A549 (cell line): ENCODE measurements around the gene DUS3L. TPM values are rescaled to one million over a fixed set of nuclear protein-coding genes. Genes with fewer than 3 reads are reported as not detected.

Experiments used
- ATAC-seq, 2 experiments: fragments of 200-7000 bp in 1 of 2; fragments of >200 bp in 1 of 2; cut with Nextera tagmentation in 1 of 2; cut with Tn5 transposase in 1 of 2; 3 replicates each; pipeline versions ENCODE4 v1.8.0 to v1.9.1; 2018 to 2020; ENCODE audit warnings: mild to moderate bottlenecking in 1 of 2, moderate library complexity in 1 of 2
- CTCF ChIA-PET: fragments of 300-600 bp; sonication (Branson Sonifier 250); formaldehyde crosslinking; extraction: SDS; loops from one replicate; lab custom pipeline; 2021; ENCODE audit warnings: antibody characterized with exemption, inconsistent platforms; lab: Yijun Ruan, JAX
- POLR2A ChIA-PET: fragments of 350-600 bp; formaldehyde crosslinking; extraction: SDS; loops from one replicate; lab custom pipeline; 2021; ENCODE audit warnings: antibody characterized with exemption, inconsistent platforms; lab: Yijun Ruan, JAX
- DNase-seq, 2 experiments: peaks; one replicate each; pipeline versions ENCODE4 v3.0.0 to v3.0.0-alpha.2; 2011 to 2016; ENCODE audit warnings: low read depth in 1 of 2, low spot score in 1 of 2
- FAIRE-seq: peaks from 2 replicates; lab custom pipeline; 2011; peaks lifted over from hg19 to GRCh38; lab: Jason Lieb, UNC
- H3K27ac ChIP-seq, 2 experiments: fragments of >200 bp; sonication (Bioruptor Twin); formaldehyde crosslinking; 3 replicates each; pipeline ENCODE4 v1.5.1; 2016 to 2017
- H3K4me1 ChIP-seq: fragments of >200 bp; sonication (Bioruptor Twin); formaldehyde crosslinking; 3 replicates; pipeline ENCODE4 v1.6.1; 2016
- H3K4me2 ChIP-seq: fragments of >200 bp; sonication (Bioruptor Twin); formaldehyde crosslinking; 3 replicates; pipeline ENCODE4 v1.6.1; 2016
- H3K4me3 ChIP-seq: fragments of >200 bp; sonication (Bioruptor Twin); formaldehyde crosslinking; 3 replicates; pipeline ENCODE4 v1.5.1; 2016
- H3K9me3 ChIP-seq: fragments of >200 bp; sonication (Bioruptor Twin); formaldehyde crosslinking; 3 replicates; pipeline ENCODE4 v1.6.1; 2016
- CEBPB ChIP-seq, 2 experiments: fragments of >200 bp in 1 of 2; sonication (Bioruptor Twin) in 1 of 2; formaldehyde crosslinking in 1 of 2; IDR thresholded peaks; 2 replicates each; pipeline ENCODE4 v1.6.1; 2012 to 2016
- CHD2 ChIP-seq: fragments of 150-350 bp; IDR thresholded peaks from 2 replicates; pipeline ENCODE4 v1.6.1; 2014; ENCODE audit warnings: low read length; ENCODE audit not compliant: partially characterized antibody
- EHMT2 ChIP-seq: fragments of 200-600 bp; sonication (generic); IDR thresholded peaks from 2 replicates; pipeline ENCODE4 v1.6.1; 2016; ENCODE audit warnings: antibody characterized with exemption, low read depth, mild to moderate bottlenecking, moderate library complexity
- EP300 ChIP-seq, 2 experiments: fragments of >200 bp; sonication (Bioruptor Twin); formaldehyde crosslinking; IDR thresholded peaks; 2 replicates in 1 of 2; 3 replicates in 1 of 2; pipeline ENCODE4 v1.6.1; 2016 to 2017
- FOSL2 ChIP-seq, 2 experiments: fragments of 450-650 bp in 1 of 2; fragments of >200 bp in 1 of 2; sonication (Bioruptor Twin) in 1 of 2; formaldehyde crosslinking; IDR thresholded peaks; 2 replicates each; pipeline versions ENCODE4 v1.5.0 to v1.6.1; 2016 to 2020; ENCODE audit warnings: mild to moderate bottlenecking in 1 of 2, moderate library complexity in 1 of 2
- FOXS1 ChIP-seq: fragments of 250-450 bp; sonication (Bioruptor Pico); IDR thresholded peaks from 2 replicates; pipeline ENCODE4 v1.5.0; 2020; ENCODE audit warnings: mild to moderate bottlenecking, moderate library complexity
- GATA3 ChIP-seq: IDR thresholded peaks from 2 replicates; pipeline ENCODE4 v1.6.1; 2012; ENCODE audit warnings: borderline replicate concordance
- HOXA7 ChIP-seq: fragments of 250-450 bp; sonication (Bioruptor Pico); IDR thresholded peaks from 2 replicates; pipeline ENCODE4 v1.5.0; 2020; ENCODE audit warnings: mild to moderate bottlenecking, moderate library complexity
- JUNB ChIP-seq: fragments of >200 bp; sonication (Bioruptor Twin); formaldehyde crosslinking; IDR thresholded peaks from 2 replicates; pipeline ENCODE4 v1.6.1; 2016
- KDM1A ChIP-seq: fragments of 200-600 bp; sonication (generic); IDR thresholded peaks from 2 replicates; pipeline ENCODE4 v1.6.1; 2016; ENCODE audit warnings: low read depth, mild to moderate bottlenecking
- KDM5A ChIP-seq: fragments of 200-600 bp; sonication (generic); IDR thresholded peaks from 2 replicates; pipeline ENCODE4 v1.6.1; 2016; ENCODE audit warnings: antibody characterized with exemption, mild to moderate bottlenecking
- MAFK ChIP-seq: fragments of 450-650 bp; IDR thresholded peaks from 2 replicates; pipeline ENCODE4 v1.6.1; 2014; ENCODE audit not compliant: partially characterized antibody
- NPAS2 ChIP-seq: fragments of 250-450 bp; sonication (Bioruptor Pico); IDR thresholded peaks from 2 replicates; pipeline ENCODE4 v1.8.0; 2022; ENCODE audit warnings: mild to moderate bottlenecking, moderate library complexity, borderline replicate concordance
- POLR2AphosphoS2 ChIP-seq: conservative IDR thresholded peaks from 2 replicates; pipeline ENCODE4 v1.6.1; 2012; ENCODE audit warnings: low read length, improper control_type of control experiment, inconsistent platforms
- RARB ChIP-seq: fragments of 250-450 bp; sonication (Bioruptor Pico); IDR thresholded peaks from 2 replicates; pipeline ENCODE4 v1.8.0; 2021; ENCODE audit warnings: mild to moderate bottlenecking, moderate library complexity
- RNF2 ChIP-seq: fragments of 200-600 bp; sonication (generic); IDR thresholded peaks from 2 replicates; pipeline ENCODE4 v1.6.1; 2016; ENCODE audit warnings: low read depth, mild to moderate bottlenecking, antibody characterized with exemption, moderate library complexity, borderline replicate concordance
- SMC3 ChIP-seq: fragments of >200 bp; sonication (Bioruptor Twin); formaldehyde crosslinking; IDR thresholded peaks from 3 replicates; pipeline ENCODE4 v1.6.1; 2018; ENCODE audit warnings: inconsistent platforms
- TFCP2L1 ChIP-seq: fragments of 250-450 bp; sonication (Bioruptor Pico); IDR thresholded peaks from 2 replicates; pipeline ENCODE4 v1.5.0; 2021; ENCODE audit warnings: mild to moderate bottlenecking
- ZFP36 ChIP-seq: fragments of 450-650 bp; IDR thresholded peaks from 2 replicates; pipeline ENCODE4 v1.6.1; 2014; ENCODE audit warnings: borderline replicate concordance; ENCODE audit not compliant: partially characterized antibody
- ZNF302 ChIP-seq: fragments of 250-450 bp; sonication (Bioruptor Pico); IDR thresholded peaks from 2 replicates; pipeline ENCODE4 v1.9.0; 2021; ENCODE audit warnings: inconsistent platforms, mild to moderate bottlenecking, moderate library complexity
- WGBS: methylation state at CpG from one replicate; pipeline ENCODE4 v1.1.6; 2017; ENCODE audit errors: missing lambda C conversion rate; 5-methylcytosine and 5-hydroxymethylcytosine counted together
- polyA plus RNA-seq, 4 experiments: library from polyadenylated mRNA; depleted of rRNA in 3 of 4; stranded (reverse); fragments of >200 nt; fragmentation: RNase III in 1 of 4; extraction: RNeasy Plus Mini Kit Qiagen cat#74134 plus additional on column Dnase treatment in 1 of 4; gene quantifications; 2 replicates in 3 of 4; 3 replicates in 1 of 4; pipeline ENCODE4 v1.2.3, GENCODE V29; 2011 to 2017
- TF ChIP-seq, protein P1 (sequence below): fragments of 150-350 bp; IDR thresholded peaks from 2 replicates; pipeline ENCODE4 v1.6.1; 2014; ENCODE audit warnings: low read depth, mild to moderate bottlenecking, low read length
- TF ChIP-seq, protein P2 (sequence below): fragments of >200 bp; sonication (Bioruptor Twin); formaldehyde crosslinking; IDR thresholded peaks from 2 replicates; pipeline ENCODE4 v1.6.1; 2016
- TF ChIP-seq, protein P3 (sequence below): IDR thresholded peaks from 2 replicates; pipeline ENCODE4 v1.6.1; 2012; ENCODE audit warnings: low read depth, borderline replicate concordance

The DUS3L gene
- polyA plus RNA-seq, 2 of the 4 experiments (the other 2 are of a cell fraction) = 16.3 to 26.9 TPM

DNA sequence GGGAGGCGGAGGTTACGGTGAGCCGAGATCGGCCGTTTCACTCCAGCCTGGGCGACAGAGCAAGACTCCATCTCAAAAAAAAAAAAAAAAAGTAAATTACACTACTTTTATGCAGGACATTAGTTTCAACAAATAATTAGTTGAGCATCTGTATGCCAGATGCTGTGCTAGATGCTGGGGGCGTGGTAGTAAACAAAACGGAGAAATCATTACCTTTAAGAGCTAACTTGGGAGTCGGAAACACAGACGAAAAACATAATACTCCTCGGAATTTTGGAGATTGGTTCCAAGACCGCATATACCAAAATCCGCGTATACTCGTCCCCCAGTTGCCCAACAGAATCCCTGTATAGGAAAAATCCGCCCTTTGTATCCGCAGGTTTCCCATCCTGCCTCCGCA lies 1.3 kb upstream of the DUS3L start:
- ATAC-seq (no peak), DNase-seq (no peak), FAIRE-seq (no peak)
- Histone ChIP-seq H3K4me2 (no peak overlapping the region), H3K4me1 (peaks cover 5% of the 10 kb centered on the region; the same call in 2 of the 3 replicates), H3K9me3 (no peaks in the 10 kb centered on the region), H3K4me3 (no peak overlapping the region), H3K27ac (no peak overlapping the region)
- ChIA-PET CTCF (interaction anchor here (1.0 to 2.8 kb wide), 4 partner anchors 11 to 30 kb away, joined by 3 to 20 read pairs (median 8); no protein-coding TSS in a partner anchor), POLR2A (interaction anchor here (0.7 to 1.5 kb wide), 2 partner anchors 73 to 112 kb away, joined by 3 read pairs; no protein-coding TSS in a partner anchor)
- 89% methylated on average over 18 of the region's 18 CpGs for WGBS
- TF ChIP-seq CHD2 = no peak
- TF ChIP-seq FOSL2 (IDR thresholded peaks at IDR 0.05) = no peak
- TF ChIP-seq FOSL2 (CRISPR knock-in tag; IDR thresholded peaks at IDR 0.05) = no peak
- TF ChIP-seq, protein P1, sequence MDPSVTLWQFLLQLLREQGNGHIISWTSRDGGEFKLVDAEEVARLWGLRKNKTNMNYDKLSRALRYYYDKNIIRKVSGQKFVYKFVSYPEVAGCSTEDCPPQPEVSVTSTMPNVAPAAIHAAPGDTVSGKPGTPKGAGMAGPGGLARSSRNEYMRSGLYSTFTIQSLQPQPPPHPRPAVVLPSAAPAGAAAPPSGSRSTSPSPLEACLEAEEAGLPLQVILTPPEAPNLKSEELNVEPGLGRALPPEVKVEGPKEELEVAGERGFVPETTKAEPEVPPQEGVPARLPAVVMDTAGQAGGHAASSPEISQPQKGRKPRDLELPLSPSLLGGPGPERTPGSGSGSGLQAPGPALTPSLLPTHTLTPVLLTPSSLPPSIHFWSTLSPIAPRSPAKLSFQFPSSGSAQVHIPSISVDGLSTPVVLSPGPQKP = no peak
- TF ChIP-seq SMC3 = no peak
- no peak for TF ChIP-seq HOXA7 (CRISPR knock-in tag)
- TF ChIP-seq FOXS1 (CRISPR knock-in tag) = no peak
- no peak for TF ChIP-seq TFCP2L1 (CRISPR knock-in tag)
- no peak for TF ChIP-seq ZNF302 (CRISPR knock-in tag)
- no peak for TF ChIP-seq EP300 (IDR thresholded peaks at IDR 0.05)
- TF ChIP-seq, protein P2, sequence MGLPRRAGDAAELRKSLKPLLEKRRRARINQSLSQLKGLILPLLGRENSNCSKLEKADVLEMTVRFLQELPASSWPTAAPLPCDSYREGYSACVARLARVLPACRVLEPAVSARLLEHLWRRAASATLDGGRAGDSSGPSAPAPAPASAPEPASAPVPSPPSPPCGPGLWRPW = no peak
- no peak for TF ChIP-seq RNF2
- TF ChIP-seq KDM5A = no peak
- TF ChIP-seq, protein P3, sequence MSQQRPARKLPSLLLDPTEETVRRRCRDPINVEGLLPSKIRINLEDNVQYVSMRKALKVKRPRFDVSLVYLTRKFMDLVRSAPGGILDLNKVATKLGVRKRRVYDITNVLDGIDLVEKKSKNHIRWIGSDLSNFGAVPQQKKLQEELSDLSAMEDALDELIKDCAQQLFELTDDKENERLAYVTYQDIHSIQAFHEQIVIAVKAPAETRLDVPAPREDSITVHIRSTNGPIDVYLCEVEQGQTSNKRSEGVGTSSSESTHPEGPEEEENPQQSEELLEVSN = no peak

DNA sequence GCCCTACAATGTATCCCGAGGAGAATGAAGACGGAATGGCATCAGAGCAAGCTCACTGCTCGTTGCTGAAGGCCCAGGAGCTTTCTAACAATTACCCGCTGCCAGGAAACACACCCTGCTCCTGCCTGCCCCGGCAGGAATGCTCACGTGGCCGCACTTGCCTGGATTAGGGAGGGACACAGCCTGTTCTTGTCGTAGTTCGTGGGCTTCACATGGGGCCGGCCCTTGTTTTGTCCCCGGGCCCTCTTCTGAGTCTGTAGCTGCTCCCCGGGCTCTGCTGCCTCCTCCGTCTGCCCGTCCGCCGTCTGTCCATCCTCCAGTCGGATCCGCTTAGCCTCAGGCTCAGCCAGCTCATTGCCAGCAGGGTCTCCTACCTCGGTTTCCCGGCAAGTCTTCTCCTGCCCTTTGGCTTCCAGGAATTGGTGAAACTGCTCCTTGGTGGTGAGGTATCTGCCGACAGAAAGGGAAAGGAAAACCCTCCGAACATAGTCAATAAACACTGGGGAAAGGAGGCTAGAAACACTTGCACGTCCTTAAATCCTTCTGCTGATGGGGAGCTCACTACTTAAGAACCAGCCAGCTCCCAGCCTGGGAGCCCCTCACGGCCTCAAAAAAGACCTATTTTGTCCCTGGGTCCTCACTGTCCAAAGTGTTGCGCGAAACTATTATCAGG lies 941 bp downstream of the DUS3L start:
- POLR2A ChIA-PET = interaction anchor here (0.6 to 2.1 kb wide), 6 partner anchors 9 to 81 kb away, joined by 3 to 10 read pairs (median 4); partner anchors contain the start of genes CATSPERD and LONP1
- no peaks in the 10 kb centered on the region for H3K9me3 ChIP-seq
- peak overlapping the region; percentile 97 for H3K4me3 ChIP-seq
- WGBS = 61% methylated on average over 25 of the region's 26 CpGs
- H3K4me1 ChIP-seq = peaks cover 5% of the 10 kb centered on the region; the same call in 2 of the 3 replicates
- no peak for ATAC-seq
- no peak for DNase-seq
- TF ChIP-seq MAFK = no peak
- TF ChIP-seq ZFP36 = peak; percentile 42
- TF ChIP-seq POLR2AphosphoS2 = no peak
- peak overlapping the region; percentile 98 for H3K4me2 ChIP-seq
- CTCF ChIA-PET = interaction anchor here (1.4 to 2.9 kb wide), 3 partner anchors 10 to 16 kb away, joined by 3 to 20 read pairs (median 7); no protein-coding TSS in a partner anchor
- no peak for FAIRE-seq
- H3K27ac ChIP-seq = peak overlapping the region; percentile 99 to 100

DNA sequence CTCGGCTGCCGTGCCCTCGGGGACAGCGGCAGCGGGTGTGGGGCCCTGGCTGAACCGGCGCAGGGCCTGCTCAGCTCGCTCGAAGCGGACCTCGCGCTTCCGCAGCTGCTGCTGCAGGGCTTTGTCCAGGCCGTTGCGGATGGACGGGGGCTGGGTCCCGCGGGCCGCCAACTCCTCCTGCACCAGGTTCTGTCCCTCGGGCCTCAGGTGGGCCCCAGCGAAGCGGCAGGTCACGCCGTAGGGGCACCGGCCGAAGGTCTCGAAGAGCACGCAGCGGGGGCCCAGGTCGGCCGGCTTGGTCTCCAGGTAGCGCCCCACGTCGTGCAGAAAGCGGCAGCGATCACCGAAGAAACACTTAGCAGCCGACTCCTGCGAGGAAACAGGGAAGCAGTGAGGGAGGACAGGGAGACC lies 1.6 kb downstream of the DUS3L start:
- CTCF ChIA-PET = interaction anchor here (0.6 to 2.9 kb wide), 6 partner anchors 9 to 22 kb away, joined by 3 to 20 read pairs (median 6); partner anchors contain the start of gene NRTN
- no peak for FAIRE-seq
- POLR2A ChIA-PET = interaction anchor here (2.1 kb wide), 1 partner anchor 38 kb away, joined by 6 read pairs; no protein-coding TSS in a partner anchor
- no peak for DNase-seq
- Histone ChIP-seq H3K27ac (no peak overlapping the region), H3K4me2 (no peak overlapping the region), H3K4me3 (no peak overlapping the region), H3K9me3 (no peaks in the 10 kb centered on the region), H3K4me1 (peaks cover 5% of the 10 kb centered on the region; the same call in 2 of the 3 replicates)
- 99% methylated on average over 16 of the region's 39 CpGs for WGBS
- no peak for TF ChIP-seq JUNB
- TF ChIP-seq KDM1A = no peak
- no peak for TF ChIP-seq RARB
- no peak for TF ChIP-seq GATA3
- no peak for TF ChIP-seq CEBPB (IDR thresholded peaks at IDR 0.05)
- no peak for TF ChIP-seq EHMT2
- TF ChIP-seq NPAS2 (CRISPR knock-in tag) = no peak
- no peak for TF ChIP-seq HOXA7 (CRISPR knock-in tag)
- ATAC-seq = no peak
